Measurements from ENCODE around the gene TMEM272. TPM values are rescaled to one million over a fixed set of nuclear protein-coding genes. Genes with fewer than 3 reads are reported as not detected.

TMEM272 gene
- polyA plus RNA-seq, 1 donor (not counting 4 experiments of a cell fraction or from before 2014, with no cell fraction given), result not detected

DNA sequence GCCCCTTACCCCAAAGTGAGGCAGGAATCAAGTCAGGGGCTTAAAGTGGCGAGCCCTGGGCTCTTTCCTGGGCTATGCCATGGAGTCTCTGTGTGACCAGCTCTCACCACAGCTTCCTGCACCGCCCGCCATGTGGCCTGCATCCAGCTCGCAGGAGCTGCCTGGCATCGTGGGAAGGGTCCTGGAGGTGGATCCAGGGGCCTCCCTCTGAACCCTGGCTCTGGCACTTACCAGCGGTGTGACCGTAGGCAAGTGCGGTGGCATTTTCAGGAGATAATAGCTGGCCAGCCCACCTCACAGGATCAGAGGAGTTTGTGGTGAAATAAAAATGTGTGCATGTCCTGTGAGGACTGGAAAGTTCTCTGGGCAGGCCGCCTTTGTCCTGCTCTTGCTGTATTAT is 67.1 kb downstream of the TMEM272 start:
- no peak for DNase-seq (ENCODE audit: low read depth, low spot score)
- no peak overlapping the region for H3K4me3 ChIP-seq (ENCODE audit: control insufficient read depth in 2 of 3, extremely low read depth in 1 of 3, insufficient read depth in 2 of 3, low read depth in 1 of 3, low read length in 3 of 3)
- no peaks in the 10 kb centered on the region for H3K79me2 ChIP-seq (ENCODE audit: control insufficient read depth, insufficient read depth, low read length)
- TF ChIP-seq EZH2 (IDR thresholded peaks at IDR 0.05; ENCODE audit: low read length), result no peak
- TF ChIP-seq, protein P1, sequence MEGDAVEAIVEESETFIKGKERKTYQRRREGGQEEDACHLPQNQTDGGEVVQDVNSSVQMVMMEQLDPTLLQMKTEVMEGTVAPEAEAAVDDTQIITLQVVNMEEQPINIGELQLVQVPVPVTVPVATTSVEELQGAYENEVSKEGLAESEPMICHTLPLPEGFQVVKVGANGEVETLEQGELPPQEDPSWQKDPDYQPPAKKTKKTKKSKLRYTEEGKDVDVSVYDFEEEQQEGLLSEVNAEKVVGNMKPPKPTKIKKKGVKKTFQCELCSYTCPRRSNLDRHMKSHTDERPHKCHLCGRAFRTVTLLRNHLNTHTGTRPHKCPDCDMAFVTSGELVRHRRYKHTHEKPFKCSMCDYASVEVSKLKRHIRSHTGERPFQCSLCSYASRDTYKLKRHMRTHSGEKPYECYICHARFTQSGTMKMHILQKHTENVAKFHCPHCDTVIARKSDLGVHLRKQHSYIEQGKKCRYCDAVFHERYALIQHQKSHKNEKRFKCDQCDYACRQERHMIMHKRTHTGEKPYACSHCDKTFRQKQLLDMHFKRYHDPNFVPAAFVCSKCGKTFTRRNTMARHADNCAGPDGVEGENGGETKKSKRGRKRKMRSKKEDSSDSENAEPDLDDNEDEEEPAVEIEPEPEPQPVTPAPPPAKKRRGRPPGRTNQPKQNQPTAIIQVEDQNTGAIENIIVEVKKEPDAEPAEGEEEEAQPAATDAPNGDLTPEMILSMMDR (optimal IDR thresholded peaks at IDR 0.05 in 1 of 3, IDR thresholded peaks at IDR 0.05 in 1 of 3, conservative IDR thresholded peaks at IDR 0.05 in 1 of 3; ENCODE audit: extremely low read depth in 1 of 3, insufficient read depth in 2 of 3, low read length in 3 of 3), result no peak
- H3K4me2 ChIP-seq (ENCODE audit: control insufficient read depth, extremely low read depth, insufficient read depth, low read depth, low read length), result no peak overlapping the region
- dilution Hi-C loops (cut with MboI; ENCODE audit: extremely low pct_ligation_motif_present, low sequenced_read_pairs), result no loop called here
- no peaks in the 10 kb centered on the region for H4K20me1 ChIP-seq (ENCODE audit: control insufficient read depth, extremely low read depth, insufficient read depth, low read length)
- no peaks in the 10 kb centered on the region for H3K36me3 ChIP-seq (ENCODE audit: control insufficient read depth in 2 of 2, extremely low read depth in 1 of 2, insufficient read depth in 2 of 2, low read length in 2 of 2)
- no peaks in the 10 kb centered on the region for H3K4me1 ChIP-seq (ENCODE audit: control insufficient read depth, extremely low read depth, insufficient read depth, low read length)
- peaks cover 4% of the 10 kb centered on the region for H3K27me3 ChIP-seq (ENCODE audit: control insufficient read depth, extremely low read depth, insufficient read depth, low read length)
- FAIRE-seq, result no peak
- H3K9ac ChIP-seq (ENCODE audit: control insufficient read depth, extremely low read depth, insufficient read depth, low read length), result no peak overlapping the region
- H3K9me1 ChIP-seq (ENCODE audit: control insufficient read depth, extremely low read depth, insufficient read depth, low read length), result no peaks in the 10 kb centered on the region
- no peaks in the 10 kb centered on the region for H3K9me3 ChIP-seq (ENCODE audit: control insufficient read depth, low read depth, low read length)
- no peak overlapping the region for H2AFZ ChIP-seq (ENCODE audit: control insufficient read depth, low read length)
- H3K27ac ChIP-seq (ENCODE audit: control insufficient read depth, insufficient read depth, low read length), result no peak overlapping the region

DNA sequence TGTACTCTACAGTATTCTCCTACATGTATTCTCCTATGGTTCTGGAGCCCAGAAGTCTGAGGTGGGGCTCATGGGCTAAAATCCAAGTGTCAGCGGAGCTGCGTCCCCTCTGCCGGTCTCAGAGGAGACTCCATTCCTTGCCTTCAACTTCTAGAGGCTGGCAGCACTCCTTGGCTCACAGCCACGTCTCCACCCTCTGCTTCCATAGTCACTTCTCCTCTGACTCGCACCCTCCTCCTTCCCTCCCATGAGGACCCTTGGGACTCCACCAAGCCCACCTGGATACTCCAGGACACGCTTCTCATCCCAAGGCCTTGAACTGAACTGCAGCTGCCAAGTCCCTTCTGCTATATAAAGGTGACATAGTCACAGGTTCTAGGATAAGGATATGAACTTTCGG is 68.8 kb downstream of the TMEM272 start:
- dilution Hi-C loops (cut with MboI; ENCODE audit: extremely low pct_ligation_motif_present, low sequenced_read_pairs), result no loop called here
- FAIRE-seq, result no peak
- H3K9me1 ChIP-seq (ENCODE audit: control insufficient read depth, extremely low read depth, insufficient read depth, low read length), result no peaks in the 10 kb centered on the region
- no peaks in the 10 kb centered on the region for H3K79me2 ChIP-seq (ENCODE audit: control insufficient read depth, insufficient read depth, low read length)
- no peaks in the 10 kb centered on the region for H3K36me3 ChIP-seq (ENCODE audit: control insufficient read depth in 2 of 2, extremely low read depth in 1 of 2, insufficient read depth in 2 of 2, low read length in 2 of 2)
- H2AFZ ChIP-seq (ENCODE audit: control insufficient read depth, low read length), result no peak overlapping the region
- no peak overlapping the region for H3K4me3 ChIP-seq (ENCODE audit: control insufficient read depth in 2 of 3, extremely low read depth in 1 of 3, insufficient read depth in 2 of 3, low read depth in 1 of 3, low read length in 3 of 3)
- H3K27ac ChIP-seq (ENCODE audit: control insufficient read depth, insufficient read depth, low read length), result no peak overlapping the region
- H3K27me3 ChIP-seq (ENCODE audit: control insufficient read depth, extremely low read depth, insufficient read depth, low read length), result peaks cover 4% of the 10 kb centered on the region
- no peaks in the 10 kb centered on the region for H4K20me1 ChIP-seq (ENCODE audit: control insufficient read depth, extremely low read depth, insufficient read depth, low read length)
- no peaks in the 10 kb centered on the region for H3K4me1 ChIP-seq (ENCODE audit: control insufficient read depth, extremely low read depth, insufficient read depth, low read length)
- no peak overlapping the region for H3K4me2 ChIP-seq (ENCODE audit: control insufficient read depth, extremely low read depth, insufficient read depth, low read depth, low read length)
- DNase-seq (ENCODE audit: low read depth, low spot score), result no peak
- H3K9me3 ChIP-seq (ENCODE audit: control insufficient read depth, low read depth, low read length), result no peaks in the 10 kb centered on the region
- no peak overlapping the region for H3K9ac ChIP-seq (ENCODE audit: control insufficient read depth, extremely low read depth, insufficient read depth, low read length)
- TF ChIP-seq, protein P1 (optimal IDR thresholded peaks at IDR 0.05 in 1 of 3, IDR thresholded peaks at IDR 0.05 in 1 of 3, conservative IDR thresholded peaks at IDR 0.05 in 1 of 3; ENCODE audit: extremely low read depth in 1 of 3, insufficient read depth in 2 of 3, low read length in 3 of 3), result no peak
- TF ChIP-seq EZH2 (IDR thresholded peaks at IDR 0.05; ENCODE audit: low read length), result no peak
